NCI-H510A treated with DMSO at 0.1 percent for 48 hours (cell line): ENCODE results near the gene KCNN1.
"Not testable (repeated sequence)": the region's sequence is repeated elsewhere in the genome, so short reads cannot be mapped to it uniquely, and the experiment has no call there.

Experiments
- DNase-seq: peaks from one replicate; lab custom pipeline; 2025; lab: John Stamatoyannopoulos, UW

Gene KCNN1

DNA sequence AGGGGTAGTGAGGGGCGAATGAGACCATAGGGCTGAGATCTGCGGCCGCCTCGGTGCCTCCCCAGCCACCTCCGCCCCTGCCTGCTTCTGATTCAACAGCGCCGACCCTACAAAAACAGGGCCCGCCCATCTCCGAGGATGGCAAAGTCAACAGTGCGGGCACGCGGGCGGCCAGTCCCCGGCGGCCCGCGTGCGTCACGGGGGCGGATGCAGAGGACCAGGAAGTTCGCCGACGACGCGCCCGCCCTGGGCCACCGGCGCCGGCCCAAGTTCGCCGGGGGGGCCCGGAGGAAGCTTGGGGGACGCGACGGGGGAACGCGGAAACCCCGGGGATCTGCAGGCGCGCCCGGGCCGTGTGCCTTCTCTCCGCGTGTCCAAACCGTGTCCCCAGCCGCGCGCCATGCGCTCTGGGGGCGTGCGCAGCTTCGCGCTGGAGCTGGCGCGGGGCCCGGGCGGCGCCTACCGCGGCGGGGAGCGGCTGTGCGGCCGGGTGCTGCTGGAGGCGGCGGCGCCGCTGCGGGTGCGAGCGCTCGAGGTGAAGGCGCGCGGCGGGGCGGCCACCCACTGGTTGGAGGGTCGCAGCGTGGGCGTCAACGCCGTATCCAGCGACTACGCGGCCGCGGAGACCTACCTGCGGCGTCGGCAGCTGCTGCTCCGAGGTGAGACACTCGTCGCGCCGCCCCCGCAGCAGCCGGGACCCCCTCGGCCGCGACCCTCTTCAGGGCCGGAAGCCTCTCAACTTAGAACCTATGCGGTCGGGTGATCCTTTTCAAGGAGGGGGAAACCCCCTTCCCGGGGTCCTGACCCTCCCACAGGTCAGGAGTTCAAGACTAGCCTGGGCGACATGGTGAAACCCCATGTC lies 34.2 kb downstream of the KCNN1 start:
- DNase-seq: peak; percentile 80

DNA sequence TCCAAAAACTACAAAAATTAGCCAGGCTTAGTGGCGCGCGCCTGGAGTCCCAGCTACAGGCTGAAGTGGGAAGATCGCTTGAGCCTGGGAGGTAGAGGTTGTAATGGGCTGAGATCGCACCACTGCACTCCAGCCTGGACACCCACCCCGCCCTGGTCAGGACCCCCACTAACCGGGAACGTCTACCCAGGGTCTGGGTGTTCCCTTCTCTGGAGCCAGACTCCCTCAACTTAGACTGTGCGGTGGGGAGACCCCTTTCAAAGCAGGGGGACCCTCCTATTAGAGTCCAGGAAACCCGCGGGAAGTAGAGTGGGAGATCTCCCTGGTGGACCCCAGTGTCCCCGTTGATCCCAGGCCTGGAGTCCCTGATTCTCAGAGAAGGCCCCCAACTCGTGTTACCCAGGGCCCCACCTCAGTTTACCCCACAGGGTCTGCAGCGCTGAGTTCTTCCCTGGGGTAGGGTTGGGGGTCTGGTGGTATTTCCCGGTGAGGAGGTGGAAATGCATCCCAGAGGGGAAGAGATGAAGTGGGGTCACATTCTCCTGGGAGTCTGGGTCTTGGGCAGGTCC lies 35.0 kb downstream of the KCNN1 start:
- DNase-seq: no peak

DNA sequence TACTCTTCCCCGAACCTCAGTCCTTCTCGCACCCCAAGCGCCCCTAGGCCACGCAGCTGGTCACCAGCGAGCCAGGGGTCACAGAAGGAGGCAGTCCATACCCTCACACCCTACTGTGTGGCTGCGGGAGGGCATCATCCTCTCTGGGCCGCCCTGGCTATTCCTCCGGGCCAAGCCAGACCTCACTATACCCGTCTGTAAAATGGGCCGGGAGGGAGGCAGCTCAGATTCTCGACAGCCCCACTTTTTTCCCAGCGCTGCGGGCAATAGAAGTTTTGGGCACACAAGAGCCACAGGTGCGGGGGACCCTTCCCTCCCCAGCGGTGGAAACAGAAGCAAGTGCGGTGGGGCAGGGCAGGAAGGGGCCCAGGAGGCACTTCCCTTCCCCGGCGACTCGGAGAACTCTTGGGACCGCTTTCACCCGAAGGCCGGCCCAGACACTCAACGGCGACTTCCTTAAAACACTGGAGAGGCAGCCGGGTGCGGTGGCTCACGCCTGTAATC lies 35.5 kb downstream of the KCNN1 start:
- no peak for DNase-seq

DNA sequence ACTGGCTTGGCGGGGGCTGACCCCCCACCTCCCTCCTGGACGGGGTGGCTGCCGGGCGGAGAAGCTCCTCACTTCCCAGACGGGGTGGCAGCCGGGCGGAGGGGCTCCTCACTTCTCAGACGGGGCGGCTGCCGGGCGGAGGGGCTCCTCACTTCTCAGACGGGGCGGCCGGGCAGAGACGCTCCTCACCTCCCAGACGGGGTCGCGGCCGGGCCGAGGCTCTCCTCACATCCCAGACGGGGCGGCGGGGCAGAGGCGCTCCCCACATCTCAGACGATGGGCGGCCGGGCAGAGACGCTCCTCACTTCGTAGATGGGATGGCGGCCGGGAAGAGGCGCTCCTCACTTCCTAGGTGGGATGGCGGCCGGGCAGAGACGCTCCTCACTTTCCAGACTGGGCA lies 38.8 kb downstream of the KCNN1 start:
- not testable (repeated sequence) for DNase-seq

DNA sequence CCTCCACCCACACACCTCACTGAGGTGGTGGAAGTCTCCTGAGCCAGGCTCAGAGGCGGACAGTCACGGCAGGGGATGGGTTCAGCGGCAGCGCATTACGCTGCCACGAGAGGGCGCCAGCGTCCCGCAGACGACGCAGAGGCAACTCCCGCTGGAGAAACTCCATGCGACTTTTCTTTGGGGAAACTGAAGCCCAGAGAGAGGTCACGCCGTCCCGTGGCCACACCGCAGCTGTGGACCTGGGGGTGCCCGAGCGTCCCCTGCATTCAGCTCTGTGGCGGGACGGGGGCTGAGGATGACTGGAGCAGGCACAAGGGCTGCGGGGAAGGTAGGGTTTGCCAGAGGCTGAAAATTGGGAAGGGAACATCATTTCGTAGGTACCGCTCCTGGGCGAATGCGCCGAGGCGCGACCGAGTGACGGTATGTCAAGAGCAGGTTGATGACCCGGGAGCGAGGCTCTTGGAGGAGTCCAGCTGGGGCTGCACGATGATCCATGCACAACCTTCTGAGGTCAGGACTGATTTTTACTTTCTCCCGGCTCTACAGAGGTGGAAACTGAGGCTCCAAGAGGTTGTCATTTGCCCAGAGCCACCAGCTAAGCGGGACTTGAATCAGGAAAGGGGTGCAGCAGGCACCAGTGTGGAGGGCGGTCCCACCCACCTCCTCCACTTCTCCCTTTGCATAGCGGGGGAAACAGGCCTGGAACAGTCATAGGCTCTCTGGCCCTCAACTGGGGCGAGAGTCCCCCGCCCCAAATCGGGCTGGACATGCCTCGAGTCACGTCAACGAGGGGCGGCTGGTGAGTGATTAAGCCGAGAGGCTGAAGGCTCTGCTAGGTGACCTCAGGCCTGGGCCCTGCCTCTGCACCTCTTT lies 40.4 kb downstream of the KCNN1 start:
- peak; percentile 71 for DNase-seq

DNA sequence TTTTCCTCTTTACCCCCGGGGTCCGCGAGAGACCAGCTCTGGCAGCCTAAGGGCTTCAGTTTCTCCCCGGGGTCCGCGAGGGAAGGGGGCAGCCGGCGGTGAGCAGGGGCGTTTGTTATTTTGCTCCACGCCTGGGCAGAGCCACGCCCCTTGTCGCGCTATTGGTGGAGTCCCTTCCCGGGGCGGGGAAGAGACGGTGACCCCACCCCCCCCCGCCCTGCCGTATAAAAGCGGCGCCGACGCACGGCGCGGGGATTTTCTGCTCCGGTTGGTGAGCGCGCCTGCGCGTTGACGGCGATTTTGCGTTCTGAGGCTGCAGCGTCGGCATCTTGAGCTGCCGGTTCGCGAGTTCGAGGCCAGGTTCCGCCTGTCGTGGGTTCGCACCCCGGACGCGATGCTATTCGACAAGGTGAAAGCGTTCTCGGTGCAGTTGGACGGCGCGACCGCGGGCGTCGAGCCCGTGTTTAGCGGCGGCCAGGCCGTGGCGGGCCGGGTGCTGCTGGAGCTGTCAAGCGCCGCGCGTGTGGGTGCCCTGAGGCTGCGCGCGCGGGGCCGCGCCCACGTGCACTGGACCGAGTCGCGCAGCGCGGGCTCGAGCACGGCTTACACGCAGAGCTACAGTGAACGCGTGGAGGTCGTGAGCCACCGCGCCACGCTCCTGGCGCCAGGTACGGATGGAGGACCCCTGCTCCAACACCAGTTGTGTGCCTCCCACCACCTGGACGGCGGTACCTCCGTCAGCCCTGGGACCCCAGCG lies 41.2 kb downstream of the KCNN1 start, which contains the start of gene ARRDC2:
Gene ARRDC2, plus strand, starts transcription at position 254 of the 757 bp plus-strand sequence. Its CDS starts 141 bp downstream, at position 395.
- DNase-seq: no peak

DNA sequence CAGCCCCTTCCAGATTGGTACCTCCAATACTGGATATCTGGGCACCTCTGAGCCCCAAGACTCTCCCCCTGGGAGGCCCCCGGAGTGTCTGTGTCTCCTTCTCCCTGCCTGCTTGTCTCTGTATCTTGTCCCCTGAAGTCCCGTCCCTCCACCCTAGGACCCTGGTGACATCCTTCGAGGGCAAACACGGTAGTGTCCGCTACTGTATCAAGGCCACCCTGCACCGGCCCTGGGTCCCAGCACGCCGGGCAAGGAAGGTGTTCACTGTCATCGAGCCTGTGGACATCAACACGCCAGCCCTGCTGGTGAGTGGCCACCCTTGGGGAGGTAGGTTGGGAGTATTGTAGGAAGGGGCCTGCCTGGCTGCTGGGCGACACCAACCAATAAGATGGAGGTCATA lies 41.9 kb downstream of the KCNN1 start:
- DNase-seq: no peak

DNA sequence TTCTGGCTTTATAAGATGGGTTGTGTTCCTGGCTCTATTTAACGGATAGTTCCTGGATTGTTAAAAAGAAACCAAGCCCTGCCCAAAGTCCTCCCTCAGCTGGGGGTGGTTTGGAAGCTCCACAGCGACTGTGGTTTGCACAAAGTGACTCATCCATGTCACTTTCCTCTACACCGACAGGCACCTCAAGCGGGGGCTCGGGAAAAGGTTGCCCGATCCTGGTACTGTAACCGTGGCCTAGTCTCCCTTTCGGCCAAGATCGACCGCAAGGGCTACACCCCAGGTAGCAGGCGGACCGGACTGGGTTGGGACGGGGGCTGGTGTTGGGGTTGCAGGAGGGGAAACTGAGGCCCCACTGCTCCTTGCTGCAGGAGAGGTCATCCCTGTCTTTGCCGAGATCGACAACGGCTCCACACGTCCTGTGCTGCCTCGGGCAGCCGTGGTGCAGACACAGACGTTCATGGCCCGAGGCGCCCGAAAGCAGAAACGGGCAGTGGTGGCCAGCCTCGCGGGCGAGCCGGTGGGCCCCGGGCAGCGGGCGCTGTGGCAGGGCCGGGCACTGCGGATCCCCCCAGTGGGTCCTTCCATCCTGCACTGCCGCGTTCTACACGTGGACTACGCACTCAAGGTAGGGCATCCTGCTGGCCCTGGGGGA lies 42.6 kb downstream of the KCNN1 start:
- DNase-seq: no peak

DNA sequence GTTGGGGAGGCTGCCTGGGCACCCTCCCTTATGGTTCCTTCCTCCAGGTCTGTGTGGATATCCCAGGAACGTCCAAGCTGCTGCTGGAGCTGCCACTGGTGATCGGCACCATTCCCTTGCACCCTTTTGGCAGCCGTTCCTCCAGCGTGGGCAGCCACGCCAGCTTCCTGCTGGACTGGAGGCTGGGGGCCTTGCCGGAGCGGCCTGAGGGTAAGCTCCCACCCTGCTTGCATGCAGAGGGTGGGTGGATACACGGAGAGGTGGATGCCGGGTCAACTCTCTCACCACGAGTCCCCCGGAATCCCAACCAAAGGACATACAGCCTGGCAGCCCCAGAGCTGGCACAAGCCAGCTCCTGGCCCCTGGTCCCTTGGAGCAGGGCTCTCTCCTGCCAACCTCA lies 43.2 kb downstream of the KCNN1 start:
- DNase-seq: no peak

DNA sequence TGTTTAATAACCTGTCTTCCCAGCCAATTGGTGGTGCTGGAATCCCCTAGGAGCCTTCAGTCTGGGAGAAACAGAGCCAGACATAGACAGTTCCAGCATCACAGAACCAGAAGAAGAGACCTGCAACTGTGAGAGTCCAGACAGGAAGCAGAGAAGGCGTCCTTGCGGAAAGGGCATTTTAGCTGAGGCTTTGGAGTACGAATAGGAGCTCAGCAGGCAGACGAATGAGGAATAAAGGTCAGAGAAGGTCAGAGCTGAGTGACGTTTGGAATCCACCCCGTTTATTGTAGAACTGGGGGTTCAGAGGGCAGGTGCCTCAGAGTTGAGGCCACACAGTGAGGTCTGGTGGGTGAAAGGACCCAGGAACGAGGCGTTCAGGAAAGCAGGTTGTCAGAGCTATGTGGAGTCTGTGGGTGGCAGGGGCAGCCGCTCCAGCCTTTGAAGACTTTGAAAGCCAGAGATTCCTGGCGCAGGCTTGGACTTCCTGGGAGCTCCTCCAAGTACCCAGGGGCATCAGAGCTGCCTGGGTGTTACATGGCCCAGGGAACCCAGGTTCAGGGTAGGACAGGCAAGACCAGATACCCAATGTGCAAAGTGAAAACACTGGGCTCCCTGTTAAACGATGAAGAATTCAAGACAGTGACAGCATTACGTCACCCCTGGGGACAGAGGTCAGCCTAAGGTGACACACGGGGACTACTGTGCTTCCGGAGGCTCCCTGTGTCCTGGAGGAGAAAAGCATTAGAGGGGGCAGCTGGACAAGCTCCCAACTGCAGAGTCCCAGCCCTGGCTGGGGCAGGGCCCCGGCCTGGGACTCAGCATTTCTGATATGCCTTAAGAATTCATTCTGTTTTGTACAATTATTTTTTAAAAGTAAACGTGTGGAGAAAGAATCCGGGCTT lies 46.6 kb downstream of the KCNN1 start:
- no peak for DNase-seq

DNA sequence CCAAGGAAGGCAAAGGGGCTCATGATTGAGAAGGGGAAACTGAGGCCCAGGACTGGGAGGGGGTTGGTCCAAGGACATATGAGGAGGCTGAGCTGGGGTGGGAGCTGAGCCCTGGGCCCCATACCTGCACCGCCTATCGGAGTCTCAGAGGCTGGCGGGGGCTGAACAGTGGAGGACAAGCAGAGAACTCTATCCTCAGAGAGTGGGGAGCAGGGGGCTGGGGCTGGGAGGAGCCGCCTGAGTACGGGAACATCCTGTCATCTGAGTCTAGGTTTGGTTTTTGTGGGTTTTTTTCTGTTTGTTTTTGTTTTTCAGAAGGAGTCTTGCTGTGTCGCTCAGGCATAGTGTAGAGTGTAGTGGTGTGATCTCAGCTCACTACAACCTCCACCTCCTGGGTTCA lies 47.3 kb downstream of the KCNN1 start:
- no peak for DNase-seq

DNA sequence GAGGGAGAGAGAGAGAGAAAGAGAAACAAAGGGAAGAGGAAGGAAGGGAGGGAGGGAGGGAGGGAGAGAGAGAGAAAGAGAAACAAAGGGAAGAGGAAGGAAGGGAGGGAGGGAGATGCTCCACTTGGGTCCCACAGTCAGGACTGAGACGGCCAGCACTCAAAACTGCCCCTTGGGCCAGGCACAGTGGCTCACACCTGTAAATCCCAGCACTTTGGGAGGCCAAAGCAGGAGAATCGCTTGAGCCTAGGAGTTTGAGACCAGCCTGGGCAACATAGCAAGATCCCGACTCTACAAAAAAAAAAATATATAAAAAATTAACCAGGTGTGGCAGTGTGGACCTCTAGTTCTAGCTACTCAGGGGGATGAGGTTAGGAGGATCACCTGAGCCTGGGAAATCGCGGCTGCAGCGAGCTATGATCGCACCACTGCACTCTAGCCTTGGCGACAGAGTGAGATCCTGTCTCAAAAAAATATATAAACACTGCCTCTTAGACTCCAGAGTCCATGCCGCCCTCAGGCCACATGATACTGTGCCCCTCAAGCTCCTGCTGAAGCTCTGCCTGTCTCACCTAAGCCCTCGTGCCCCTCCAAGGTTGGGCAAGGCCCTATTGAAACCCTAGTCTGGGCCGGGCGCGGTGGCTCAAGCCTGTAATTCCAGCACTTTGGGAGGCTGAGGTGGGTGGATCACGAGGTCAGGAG lies 49.5 kb downstream of the KCNN1 start:
- DNase-seq: no peak

DNA sequence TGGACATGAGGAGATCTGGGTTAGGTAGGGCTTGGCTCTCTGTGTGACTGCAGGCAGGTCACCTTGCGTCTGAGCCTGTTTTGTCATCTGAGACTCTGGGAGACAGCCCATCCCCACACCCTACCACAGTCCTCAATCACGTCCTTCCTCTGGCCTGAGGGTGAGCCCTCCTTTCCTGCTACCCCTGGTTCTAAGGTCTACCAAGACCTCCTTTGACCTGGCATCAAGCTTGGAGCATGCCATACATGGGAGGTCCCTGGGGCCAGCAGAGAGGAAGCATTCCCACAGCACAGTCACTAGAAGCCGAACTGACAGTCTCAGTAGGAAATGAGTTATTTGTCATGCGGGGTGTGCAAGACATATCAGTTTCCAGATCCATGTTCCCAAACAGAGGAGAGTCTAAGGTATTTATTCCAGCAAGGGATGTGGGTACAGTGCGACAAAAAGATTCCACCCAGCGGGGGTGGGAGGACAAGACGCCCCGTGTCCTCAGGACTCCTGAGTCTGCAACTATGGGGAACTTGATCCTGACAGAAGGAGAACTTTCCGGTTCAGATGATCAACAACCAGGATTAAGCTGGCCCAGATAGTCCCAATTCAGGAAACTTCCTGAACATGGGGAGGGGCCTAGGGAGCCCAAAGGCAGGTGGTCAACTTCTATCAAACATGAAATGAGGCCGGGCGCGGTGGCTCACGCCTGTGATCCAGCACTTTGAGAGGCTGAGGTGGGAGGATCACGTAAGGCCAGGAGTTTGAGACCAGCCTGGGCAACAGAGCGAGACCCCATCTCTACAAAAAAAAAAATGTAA lies 50.6 kb downstream of the KCNN1 start:
- no peak for DNase-seq

DNA sequence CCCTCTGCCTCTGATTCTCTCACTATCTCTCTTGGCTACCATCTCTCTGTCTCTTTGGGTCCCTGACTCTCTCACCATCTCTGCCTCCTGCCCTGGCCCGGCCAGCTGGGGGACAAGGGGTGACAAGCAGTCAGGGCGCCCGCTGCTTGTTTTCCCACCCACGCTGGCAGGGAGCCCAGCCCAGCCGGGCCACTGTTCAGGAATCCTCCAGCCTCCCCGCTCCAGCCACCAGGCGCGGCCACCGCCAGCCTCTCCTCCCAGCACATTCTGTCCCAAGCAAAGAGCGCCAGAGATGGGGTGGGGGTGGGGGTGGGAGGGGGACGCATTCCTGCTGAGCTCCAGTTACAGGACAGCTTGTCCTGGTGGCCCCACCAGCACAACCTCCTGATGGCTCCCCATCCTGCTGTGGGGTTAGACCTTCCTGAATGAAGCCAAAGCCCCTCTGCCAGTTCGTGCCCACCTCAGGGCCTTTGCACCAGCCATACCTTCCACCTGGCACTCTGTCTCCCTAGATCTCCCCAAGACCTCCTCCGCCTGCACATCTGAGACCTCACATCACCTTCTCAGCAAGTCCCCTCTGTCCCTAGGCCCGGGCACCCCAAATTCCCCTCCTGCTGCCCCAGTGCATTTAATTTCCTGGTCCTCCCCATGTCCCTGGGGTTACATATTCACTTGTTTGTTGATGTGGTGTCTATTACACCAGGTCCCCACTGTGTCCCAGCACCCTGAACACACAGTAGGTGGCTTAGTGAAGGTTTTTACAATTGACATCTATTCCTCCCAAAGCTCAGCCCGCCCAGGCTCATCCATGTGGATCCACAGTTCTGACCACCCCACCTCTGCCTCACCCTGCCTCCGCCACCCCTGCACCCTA lies 53.5 kb downstream of the KCNN1 start:
- no peak for DNase-seq

DNA sequence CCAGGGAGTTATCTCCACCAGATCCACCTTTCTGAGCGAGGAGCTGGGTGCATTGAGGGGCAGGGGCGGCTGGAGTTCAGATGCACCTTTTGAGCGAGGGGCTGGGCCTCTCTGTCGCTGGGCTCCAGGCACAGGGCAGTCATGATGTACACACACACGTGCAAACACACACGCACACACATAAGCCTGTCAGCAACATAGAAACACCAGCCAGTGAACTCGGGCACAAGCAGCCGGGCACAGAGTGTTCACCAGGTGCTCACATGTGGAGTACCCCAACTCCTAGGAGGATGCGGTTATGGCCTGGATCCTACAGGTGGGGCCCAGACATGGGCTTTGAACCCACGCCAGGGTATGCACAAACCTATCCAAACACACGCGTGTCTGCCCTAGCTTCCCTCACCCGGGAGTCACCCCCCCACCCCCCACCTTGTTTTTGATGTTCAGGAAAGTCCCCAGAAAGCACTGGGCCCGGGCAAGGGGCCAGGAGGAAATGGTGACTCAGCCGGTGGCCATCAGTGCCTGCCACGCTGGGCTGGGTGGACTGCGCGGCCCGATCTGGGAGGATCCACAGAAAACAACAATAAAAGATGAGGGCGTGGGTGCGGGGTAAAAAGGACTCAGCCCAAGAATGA lies 54.3 kb downstream of the KCNN1 start:
- DNase-seq: no peak

DNA sequence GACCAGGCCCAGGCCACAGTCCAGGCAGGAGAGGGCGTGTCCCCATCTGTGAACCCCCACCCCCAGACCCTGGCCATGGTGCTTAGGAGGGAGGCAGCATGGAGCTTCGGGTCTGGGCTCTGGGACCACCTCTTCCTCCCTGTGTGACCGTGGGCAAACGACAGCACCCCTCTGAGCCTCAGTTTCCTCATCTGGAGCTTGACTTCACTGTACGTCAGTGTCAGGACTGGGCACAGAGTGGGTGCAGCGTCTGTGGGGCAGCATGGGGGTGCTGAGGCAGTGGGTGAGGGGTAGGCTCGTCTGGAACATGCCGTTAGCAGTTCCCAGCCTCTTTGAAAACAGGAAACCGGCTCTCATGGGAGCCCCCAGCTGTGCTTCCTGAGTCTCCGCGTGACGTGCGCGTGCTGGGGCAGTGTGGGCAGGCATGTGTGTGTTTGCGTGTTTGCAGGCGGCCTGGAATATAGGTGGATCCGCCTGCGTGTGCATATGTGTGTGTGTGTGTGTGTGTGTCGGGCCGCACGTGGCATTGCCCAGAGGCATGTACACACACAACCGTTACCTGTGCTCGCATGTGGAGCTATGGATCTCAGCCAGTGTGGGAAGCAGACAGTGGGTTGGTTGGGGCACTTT lies 56.8 kb downstream of the KCNN1 start:
- DNase-seq: peak; percentile 19

DNA sequence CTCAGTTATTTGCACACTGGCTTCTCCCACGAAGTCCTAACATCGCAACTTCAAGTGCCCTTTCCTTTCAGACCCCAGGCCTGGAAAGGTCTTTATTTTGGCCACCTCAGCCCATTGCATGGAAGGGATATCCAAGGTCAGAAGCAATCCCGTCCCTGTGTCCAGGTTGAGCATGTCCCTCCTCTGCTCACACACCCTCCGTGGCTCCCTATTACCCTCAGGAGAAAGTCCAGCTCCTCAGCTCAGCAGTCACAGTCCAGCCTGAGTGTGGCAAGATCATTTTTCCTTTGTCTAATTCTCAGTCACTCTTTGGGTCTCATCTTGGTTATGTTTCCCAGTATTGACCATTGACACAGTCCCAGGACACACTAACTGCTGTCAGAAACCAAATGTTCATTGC lies 60.2 kb downstream of the KCNN1 start:
- no peak for DNase-seq
